VCaP (cell line): Measurements from ENCODE around the gene PRKAB2.

Experiments used
- H3K27ac ChIP-seq: fragments of 450-650 bp; 2 replicates; pipeline ENCODE4 v1.5.1; 2017
- CTCF ChIP-seq: fragments of 450-650 bp; conservative IDR thresholded peaks from 2 replicates; pipeline ENCODE4 v1.5.1; 2017; ENCODE audit warnings: mild to moderate bottlenecking, moderate library complexity

Gene PRKAB2

GRCh38 chr1:147213271-147213670, 41.0 kb upstream of the PRKAB2 start:
- TF ChIP-seq CTCF: no peak
- H3K27ac ChIP-seq: peak overlapping the region; percentile 66; the same call in 1 of the 2 replicates

- H3K27ac ChIP-seq: no peak overlapping the region
- TF ChIP-seq CTCF: no peak
Observed at GRCh38 chr1:147211577-147211976, 39.3 kb upstream of the PRKAB2 start.

GRCh38 chr1:147210987-147211386, 38.7 kb upstream of the PRKAB2 start:
- H3K27ac ChIP-seq: no peak overlapping the region
- TF ChIP-seq CTCF: no peak

GRCh38 chr1:147209825-147210821, 37.9 kb upstream of the PRKAB2 start:
- H3K27ac ChIP-seq: 0 out of 2 replicates have a peak overlapping the region, but pooled peaks have one; percentile 7
- no peak for TF ChIP-seq CTCF

- TF ChIP-seq CTCF: no peak
- H3K27ac ChIP-seq: no peak overlapping the region
Observed at GRCh38 chr1:147208619-147209018, 36.3 kb upstream of the PRKAB2 start.

GRCh38 chr1:147207192-147207591, 34.9 kb upstream of the PRKAB2 start:
- TF ChIP-seq CTCF: no peak
- H3K27ac ChIP-seq: no peak overlapping the region

- TF ChIP-seq CTCF: no peak
- no peak overlapping the region for H3K27ac ChIP-seq
Observed at GRCh38 chr1:147204080-147204479, 31.8 kb upstream of the PRKAB2 start.
